WTC11 (cell line): Measurements from ENCODE around the gene RASSF4. TPM values are rescaled to one million over a fixed set of nuclear protein-coding genes. Genes with fewer than 3 reads are reported as not detected.

ENCODE experiments used
- ATAC-seq: fragments of 200-7000 bp; cut with Tn5 transposase; 2 replicates; pipeline ENCODE4 v1.10.0; 2021; ENCODE audit warnings: mild to moderate bottlenecking, moderate library complexity
- CTCF ChIA-PET: fragments of 300-600 bp; sonication (Branson Sonifier 250); formaldehyde crosslinking; loops from one replicate; lab custom pipeline; 2021; ENCODE audit warnings: antibody characterized with exemption; lab: Charles Lee
- POLR2A ChIA-PET: fragments of 350-600 bp; sonication (Branson Sonifier 250); formaldehyde crosslinking; loops from one replicate; lab custom pipeline; 2021; ENCODE audit warnings: antibody characterized with exemption; lab: Charles Lee
- DNase-seq: peaks from one replicate; pipeline ENCODE4 v3.0.0; 2021; ENCODE audit warnings: low spot score
- H3K27ac Mint-ChIP-seq: 2 replicates; pipeline ENCODE4 v1.8.0; 2021; ENCODE audit warnings: mixed read lengths
- H3K27me3 Mint-ChIP-seq: 2 replicates; pipeline ENCODE4 v1.8.0; 2021; ENCODE audit warnings: low read depth, mild to moderate bottlenecking, moderate library complexity, mixed read lengths
- H3K36me3 Mint-ChIP-seq: 2 replicates; pipeline ENCODE4 v1.8.0; 2021; ENCODE audit warnings: mixed read lengths
- H3K4me1 Mint-ChIP-seq: 2 replicates; pipeline ENCODE4 v1.8.0; 2022; ENCODE audit warnings: mixed read lengths
- H3K4me3 Mint-ChIP-seq: 2 replicates; pipeline ENCODE4 v1.8.0; 2021; ENCODE audit warnings: mild to moderate bottlenecking, moderate library complexity, mixed read lengths
- H3K9me3 Mint-ChIP-seq: 2 replicates; pipeline ENCODE4 v1.8.0; 2021; ENCODE audit warnings: mixed read lengths
- AR ChIP-seq: fragments of 250-450 bp; sonication (Bioruptor Pico); IDR thresholded peaks from 2 replicates; pipeline ENCODE4 v1.9.0; 2021; ENCODE audit warnings: mild to moderate bottlenecking
- CTCF ChIP-seq: fragments of 200-600 bp; IDR thresholded peaks from 2 replicates; pipeline ENCODE4 v1.8.0; 2022; ENCODE audit warnings: antibody characterized with exemption
- EMX1 ChIP-seq: fragments of 250-450 bp; sonication (Bioruptor Pico); IDR thresholded peaks from 2 replicates; pipeline ENCODE4 v1.8.0; 2021; ENCODE audit warnings: mild to moderate bottlenecking
- ESRRA ChIP-seq: sonication (generic); formaldehyde crosslinking; IDR thresholded peaks from 2 replicates; pipeline ENCODE4 v1.8.1; 2022; ENCODE audit warnings: mild to moderate bottlenecking, missing genetic modification reagents, borderline replicate concordance
- ETV6 ChIP-seq: sonication (generic); formaldehyde crosslinking; IDR thresholded peaks from 2 replicates; pipeline ENCODE4 v1.8.1; 2022; ENCODE audit warnings: mild to moderate bottlenecking, missing genetic modification reagents
- FOXP4 ChIP-seq: sonication (generic); formaldehyde crosslinking; IDR thresholded peaks from 2 replicates; pipeline ENCODE4 v1.8.0; 2022; ENCODE audit warnings: mild to moderate bottlenecking, missing genetic modification reagents
- GTF2I ChIP-seq: fragments of 250-450 bp; sonication (Bioruptor Pico); conservative IDR thresholded peaks from 2 replicates; pipeline ENCODE4 v1.4.0; 2021; ENCODE audit warnings: mild to moderate bottlenecking
- IRF1 ChIP-seq: sonication (generic); formaldehyde crosslinking; IDR thresholded peaks from 2 replicates; pipeline ENCODE4 v1.8.0; 2023; ENCODE audit warnings: missing genetic modification reagents
- JUN ChIP-seq: sonication (generic); formaldehyde crosslinking; IDR thresholded peaks from 2 replicates; pipeline ENCODE4 v1.8.0; 2023; ENCODE audit warnings: mild to moderate bottlenecking, missing genetic modification reagents
- MAX ChIP-seq: sonication (generic); formaldehyde crosslinking; IDR thresholded peaks from 2 replicates; pipeline ENCODE4 v1.8.0; 2022; ENCODE audit warnings: mild to moderate bottlenecking, missing genetic modification reagents
- MXD4 ChIP-seq: fragments of 250-450 bp; sonication (Bioruptor Pico); IDR thresholded peaks from 2 replicates; pipeline ENCODE4 v1.8.0; 2021; ENCODE audit warnings: mild to moderate bottlenecking, moderate library complexity, borderline replicate concordance
- MYBL2 ChIP-seq: sonication (generic); formaldehyde crosslinking; IDR thresholded peaks from 2 replicates; pipeline ENCODE4 v1.8.1; 2023; ENCODE audit warnings: mild to moderate bottlenecking, moderate library complexity, missing genetic modification reagents
- NFE2L1 ChIP-seq: sonication (generic); formaldehyde crosslinking; IDR thresholded peaks from 2 replicates; pipeline ENCODE4 v1.8.1; 2023; ENCODE audit warnings: missing genetic modification reagents
- NR1H2 ChIP-seq: sonication (generic); formaldehyde crosslinking; IDR thresholded peaks from 2 replicates; pipeline ENCODE4 v1.9.0; 2021; ENCODE audit warnings: mild to moderate bottlenecking, moderate library complexity, missing genetic modification reagents
- OVOL2 ChIP-seq: fragments of 250-450 bp; sonication (Bioruptor Pico); IDR thresholded peaks from 2 replicates; pipeline ENCODE4 v1.9.0; 2021; ENCODE audit warnings: mild to moderate bottlenecking, borderline replicate concordance
- RORB ChIP-seq: fragments of 250-450 bp; sonication (Bioruptor Pico); IDR thresholded peaks from 2 replicates; pipeline ENCODE4 v1.9.0; 2021; ENCODE audit warnings: mild to moderate bottlenecking
- SMAD3 ChIP-seq: sonication (generic); formaldehyde crosslinking; IDR thresholded peaks from 2 replicates; pipeline ENCODE4 v1.8.0; 2022; ENCODE audit warnings: missing genetic modification reagents, mild to moderate bottlenecking, borderline replicate concordance
- SMAD4 ChIP-seq: sonication (generic); formaldehyde crosslinking; IDR thresholded peaks from 2 replicates; pipeline ENCODE4 v1.8.0; 2022; ENCODE audit warnings: mild to moderate bottlenecking, missing genetic modification reagents
- STAT6 ChIP-seq: sonication (generic); formaldehyde crosslinking; conservative IDR thresholded peaks from 2 replicates; pipeline ENCODE4 v1.8.1; 2023; ENCODE audit warnings: mild to moderate bottlenecking, low read depth, missing genetic modification reagents, moderate library complexity
- TEAD4 ChIP-seq: sonication (generic); formaldehyde crosslinking; IDR thresholded peaks from 2 replicates; pipeline ENCODE4 v1.8.0; 2022; ENCODE audit warnings: mild to moderate bottlenecking, missing genetic modification reagents
- ZMAT4 ChIP-seq: fragments of 250-450 bp; sonication (Bioruptor Pico); IDR thresholded peaks from 2 replicates; pipeline ENCODE4 v1.9.0; 2021; ENCODE audit warnings: mild to moderate bottlenecking
- ZNF219 ChIP-seq: sonication (generic); formaldehyde crosslinking; IDR thresholded peaks from 2 replicates; pipeline ENCODE4 v1.8.0; 2023; ENCODE audit warnings: missing genetic modification reagents, mild to moderate bottlenecking, borderline replicate concordance
- ZNF416 ChIP-seq: fragments of 250-450 bp; sonication (Bioruptor Pico); IDR thresholded peaks from 2 replicates; pipeline ENCODE4 v1.9.0; 2021; ENCODE audit warnings: mild to moderate bottlenecking, inconsistent platforms
- ZNF423 ChIP-seq: fragments of 250-450 bp; sonication (Bioruptor Pico); IDR thresholded peaks from 2 replicates; pipeline ENCODE4 v2.1.2; 2022; ENCODE audit warnings: mild to moderate bottlenecking, moderate library complexity
- ZNF671 ChIP-seq: fragments of 250-450 bp; sonication (Bioruptor Pico); IDR thresholded peaks from 2 replicates; pipeline ENCODE4 v1.8.0; 2021; ENCODE audit warnings: mild to moderate bottlenecking
- total RNA-seq: library from RNA; stranded (reverse); gene quantifications from 3 replicates; pipeline ENCODE4 v1.2.3, GENCODE V29; 2021

RASSF4 gene
- total RNA-seq, 1 experiment from 2014 or later: 15.7 TPM

GRCh38 chr10:44974082-44974627, 14.6 kb downstream of the RASSF4 start:
- Mint-ChIP-seq H3K9me3 (no peaks in the 10 kb centered on the region), H3K36me3 (peaks cover 24% of the 10 kb centered on the region), H3K4me3 (peak overlapping the region; percentile 59), H3K27ac (no peak overlapping the region), H3K4me1 (peaks cover 51% of the 10 kb centered on the region), H3K27me3 (peaks cover 10% of the 10 kb centered on the region)
- DNase-seq (no peak), ATAC-seq (no peak)
- TF ChIP-seq OVOL2 (CRISPR knock-in tag) (no peak), EMX1 (CRISPR knock-in tag) (no peak), MYBL2 (CRISPR knock-in tag) (no peak), FOXP4 (no peak), ZNF416 (no peak), STAT6 (CRISPR knock-in tag) (no peak), ESRRA (no peak), IRF1 (CRISPR knock-in tag) (no peak), ZNF671 (CRISPR knock-in tag) (no peak), RORB (CRISPR knock-in tag) (no peak), AR (CRISPR knock-in tag) (no peak), ETV6 (CRISPR knock-in tag) (no peak)
- ChIA-PET POLR2A (interaction anchor here (0.9 kb wide), 1 partner anchor 42 kb away, joined by 3 read pairs; no protein-coding TSS in a partner anchor), CTCF (interaction anchor here (0.9 to 2.6 kb wide), 5 partner anchors 10 to 111 kb away, joined by 3 to 36 read pairs (median 5); no protein-coding TSS in a partner anchor)

GRCh38 chr10:44974628-44975430, 15.2 kb downstream of the RASSF4 start:
- ChIA-PET CTCF (interaction anchor here (1.2 to 2.6 kb wide), 9 partner anchors 9 to 96 kb away, joined by 5 to 38 read pairs (median 11); no protein-coding TSS in a partner anchor), POLR2A (no interaction called here)
- Mint-ChIP-seq H3K27ac (no peak overlapping the region), H3K4me1 (peaks cover 57% of the 10 kb centered on the region), H3K27me3 (peaks cover 12% of the 10 kb centered on the region), H3K36me3 (peaks cover 20% of the 10 kb centered on the region), H3K9me3 (no peaks in the 10 kb centered on the region), H3K4me3 (peak overlapping the region; percentile 61)
- ATAC-seq (peak; percentile 66), DNase-seq (peak; percentile 57)
- no peak for TF ChIP-seq JUN
- TF ChIP-seq MAX (CRISPR knock-in tag): 0 out of 2 replicates have a peak, but pooled peaks have one; percentile 16
- no peak for TF ChIP-seq SMAD3 (CRISPR knock-in tag)
- TF ChIP-seq TEAD4 (CRISPR knock-in tag): no peak
- no peak for TF ChIP-seq ZNF671 (CRISPR knock-in tag)
- TF ChIP-seq MXD4 (CRISPR knock-in tag): no peak
- no peak for TF ChIP-seq NFE2L1 (CRISPR knock-in tag)
- no peak for TF ChIP-seq GTF2I (CRISPR knock-in tag)
- TF ChIP-seq SMAD4 (CRISPR knock-in tag): no peak
- TF ChIP-seq ZMAT4 (CRISPR knock-in tag): no peak
- peak; percentile 87 for TF ChIP-seq CTCF
- TF ChIP-seq EMX1 (CRISPR knock-in tag): no peak
- TF ChIP-seq NR1H2 (CRISPR knock-in tag): no peak
- no peak for TF ChIP-seq ZNF219 (CRISPR knock-in tag)
- TF ChIP-seq ZNF423 (CRISPR knock-in tag): peak; percentile 57
